GM12875 (cell line): ENCODE results near the gene EIF4H.

Experiments
- H3K4me3 ChIP-seq: one replicate; pipeline ENCODE4 v1.5.1; 2011; ENCODE audit warnings: low read depth, low read length, control low read depth
- TF ChIP-seq, protein P1 (sequence below): IDR thresholded peaks from 2 replicates; pipeline ENCODE4 v1.5.1; 2011; ENCODE audit warnings: low read depth, mild to moderate bottlenecking, control low read depth, inconsistent platforms, low read length, moderate library complexity, borderline replicate concordance; ENCODE audit not compliant: insufficient read depth

Gene EIF4H

DNA sequence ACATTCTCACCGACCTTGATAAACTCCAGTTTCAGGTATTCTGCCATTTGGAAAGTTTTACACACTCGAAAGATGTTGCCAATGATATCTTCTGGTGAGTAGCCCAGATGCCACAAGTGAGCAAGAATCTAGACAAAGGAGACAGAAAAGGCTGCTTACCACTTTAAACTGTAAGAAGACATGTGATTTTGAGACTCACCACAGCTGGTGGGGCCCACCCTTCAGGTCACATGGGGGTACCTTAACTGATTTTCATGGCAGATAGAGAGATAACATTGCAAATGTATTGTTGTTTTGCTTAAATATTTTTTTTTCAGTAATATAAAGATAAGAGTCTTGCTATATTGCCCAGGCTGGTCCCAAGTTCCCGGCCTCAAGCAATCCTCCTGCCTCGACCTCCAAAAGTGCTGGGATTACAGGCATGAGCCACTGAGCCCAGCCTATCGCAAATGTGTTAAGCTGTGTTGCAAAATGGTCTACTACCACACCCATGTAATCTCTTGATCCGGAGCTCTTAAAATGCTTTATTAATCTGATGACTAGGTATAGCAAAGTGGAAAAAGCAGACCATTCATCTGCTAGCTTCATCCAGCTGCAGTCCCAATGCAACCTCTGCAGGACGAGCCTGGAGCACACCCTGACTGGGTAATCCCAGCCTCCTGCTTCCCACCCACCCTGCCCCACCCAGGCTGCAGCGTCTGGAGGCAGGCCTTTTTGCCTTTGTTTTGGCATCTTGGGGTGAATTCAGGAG lies 61.5 kb downstream of the EIF4H start:
- H3K4me3 ChIP-seq = no peak overlapping the region
- TF ChIP-seq, protein P1, sequence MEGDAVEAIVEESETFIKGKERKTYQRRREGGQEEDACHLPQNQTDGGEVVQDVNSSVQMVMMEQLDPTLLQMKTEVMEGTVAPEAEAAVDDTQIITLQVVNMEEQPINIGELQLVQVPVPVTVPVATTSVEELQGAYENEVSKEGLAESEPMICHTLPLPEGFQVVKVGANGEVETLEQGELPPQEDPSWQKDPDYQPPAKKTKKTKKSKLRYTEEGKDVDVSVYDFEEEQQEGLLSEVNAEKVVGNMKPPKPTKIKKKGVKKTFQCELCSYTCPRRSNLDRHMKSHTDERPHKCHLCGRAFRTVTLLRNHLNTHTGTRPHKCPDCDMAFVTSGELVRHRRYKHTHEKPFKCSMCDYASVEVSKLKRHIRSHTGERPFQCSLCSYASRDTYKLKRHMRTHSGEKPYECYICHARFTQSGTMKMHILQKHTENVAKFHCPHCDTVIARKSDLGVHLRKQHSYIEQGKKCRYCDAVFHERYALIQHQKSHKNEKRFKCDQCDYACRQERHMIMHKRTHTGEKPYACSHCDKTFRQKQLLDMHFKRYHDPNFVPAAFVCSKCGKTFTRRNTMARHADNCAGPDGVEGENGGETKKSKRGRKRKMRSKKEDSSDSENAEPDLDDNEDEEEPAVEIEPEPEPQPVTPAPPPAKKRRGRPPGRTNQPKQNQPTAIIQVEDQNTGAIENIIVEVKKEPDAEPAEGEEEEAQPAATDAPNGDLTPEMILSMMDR = no peak

DNA sequence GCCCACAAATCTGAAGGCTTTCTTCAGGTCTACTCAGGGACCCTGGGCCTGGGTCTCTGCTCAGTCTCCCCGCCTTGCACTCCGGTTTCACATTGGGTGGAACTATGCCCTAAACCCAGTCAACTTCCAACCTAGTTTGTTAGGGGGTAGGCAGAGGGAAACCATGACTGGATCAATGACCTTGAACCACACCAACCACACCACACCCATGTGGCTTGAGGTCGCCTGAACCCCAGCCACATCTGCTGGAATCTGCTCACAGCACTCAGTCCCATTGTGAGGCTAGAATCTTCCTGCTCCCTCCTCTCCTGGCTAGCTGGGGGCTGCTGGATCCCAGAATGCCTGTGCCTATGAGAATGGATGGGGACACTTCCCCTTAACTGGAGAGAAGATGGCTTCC lies 62.1 kb downstream of the EIF4H start:
- TF ChIP-seq, protein P1 = no peak
- no peak overlapping the region for H3K4me3 ChIP-seq

DNA sequence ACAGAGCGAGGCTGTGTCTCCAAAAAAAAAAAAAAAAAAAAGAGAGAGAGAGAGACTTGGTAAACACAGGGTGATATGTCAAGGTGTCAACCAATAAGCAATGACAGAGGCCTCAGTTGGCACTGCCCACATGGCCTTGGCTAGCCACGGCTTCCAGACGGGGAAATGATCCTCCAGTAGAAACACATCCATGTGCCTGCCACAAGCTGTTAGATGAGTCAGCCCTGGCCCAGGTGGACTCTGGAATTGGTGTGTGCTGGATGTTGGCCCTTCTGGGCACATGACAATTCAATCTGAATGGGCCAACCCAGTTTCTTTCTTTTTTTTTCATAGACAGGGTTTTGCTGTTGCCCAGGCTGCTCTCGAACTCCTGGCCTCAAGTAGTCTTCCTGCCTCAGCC lies 66.3 kb downstream of the EIF4H start:
- no peak overlapping the region for H3K4me3 ChIP-seq
- TF ChIP-seq, protein P1 = no peak

DNA sequence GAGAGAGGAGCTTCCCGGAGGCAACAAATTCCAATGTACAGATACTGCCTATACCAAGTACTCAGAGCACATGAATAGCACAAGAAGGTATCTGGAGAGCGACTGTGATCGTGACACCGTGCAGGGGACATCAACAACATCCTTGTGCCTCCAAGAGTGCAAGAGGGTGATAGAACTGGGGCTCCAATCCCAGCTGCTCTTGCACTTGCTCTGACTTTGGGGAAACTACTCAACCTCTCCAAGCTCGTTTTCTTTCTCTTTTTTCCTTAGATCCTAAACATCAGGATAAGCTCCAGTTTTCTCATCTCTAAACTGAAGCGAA lies 67.9 kb downstream of the EIF4H start:
- H3K4me3 ChIP-seq = no peak overlapping the region

DNA sequence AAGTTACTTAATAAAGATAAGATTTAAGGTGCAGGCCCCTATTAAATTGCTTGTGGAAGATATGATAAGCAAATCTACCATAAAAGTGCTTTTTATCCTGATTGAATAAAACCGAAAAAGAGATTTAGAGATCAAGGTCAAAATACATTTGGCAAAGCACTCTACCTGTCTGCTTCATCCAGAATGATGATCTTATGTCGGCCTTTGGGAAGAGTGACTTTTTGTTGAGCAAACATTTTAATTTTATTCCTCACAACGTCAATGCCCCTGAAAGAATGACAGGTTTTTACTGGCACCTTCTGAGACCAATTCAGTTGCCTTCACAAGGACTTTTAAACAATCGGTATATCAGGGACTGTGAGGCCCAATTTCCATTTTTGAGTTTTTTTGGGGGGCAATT lies 72.3 kb downstream of the EIF4H start:
- H3K4me3 ChIP-seq = no peak overlapping the region
- TF ChIP-seq, protein P1 = no peak

More for the DNA sequence above, 67.9 kb downstream of the EIF4H start:
- TF ChIP-seq, protein P1 = no peak
